ENCODE data around the gene RBM12. TPM values are rescaled to one million over a fixed set of nuclear protein-coding genes. Genes with fewer than 3 reads are reported as not detected.

The RBM12 gene
- total RNA-seq, 1 donor from 2014 or later, result 88.4 TPM

- Mint-ChIP-seq H3K27me3 (ENCODE audit: low read depth, unreplicated experiment) (no peaks in the 10 kb centered on the region), H3K4me1 (ENCODE audit: low read depth, unreplicated experiment) (no peaks in the 10 kb centered on the region), H3K27ac (ENCODE audit: unreplicated experiment) (no peak overlapping the region), H3K36me3 (ENCODE audit: low read depth, unreplicated experiment) (peaks cover 40% of the 10 kb centered on the region), H3K4me3 (ENCODE audit: unreplicated experiment) (no peak overlapping the region), H3K9me3 (ENCODE audit: unreplicated experiment) (no peaks in the 10 kb centered on the region)
- Histone ChIP-seq H3K9me3 (ENCODE audit: insufficient read depth, low read depth, low read length) (no peaks in the 10 kb centered on the region), H3K4me2 (ENCODE audit: low read length) (no peak overlapping the region), H3K27me3 (ENCODE audit: insufficient read depth, low read length) (no peaks in the 10 kb centered on the region), H3K4me1 (ENCODE audit: insufficient read depth, low read length) (no peaks in the 10 kb centered on the region), H4K20me1 (ENCODE audit: insufficient read depth, low read length) (peaks cover 2% of the 10 kb centered on the region), H3K79me2 (ENCODE audit: insufficient read depth, low read length) (peaks cover 8% of the 10 kb centered on the region), H3K4me3 (ENCODE audit: insufficient read depth, low read depth, low read length) (no peak overlapping the region), H3K27ac (ENCODE audit: low read depth, low read length) (no peak overlapping the region), H2AFZ (ENCODE audit: low read depth, low read length) (no peak overlapping the region), H3K9ac (ENCODE audit: low read length) (no peak overlapping the region), H3K36me3 (ENCODE audit: insufficient read depth, low read length) (peaks cover 13% of the 10 kb centered on the region)
- TF ChIP-seq EZH2 (IDR thresholded peaks at IDR 0.05; ENCODE audit: insufficient read depth, low read length) (no peak), CTCF (IDR thresholded peaks at IDR 0.05; ENCODE audit: insufficient read depth, low read depth, low read length) (no peak)
- no peak for DNase-seq (ENCODE audit: low read depth)
- FAIRE-seq, result no peak
Measured at GRCh38 chr20:35669221-35669620, 4.5 kb upstream of the RBM12 start.

GRCh38 chr20:35665949-35666288, 1.2 kb upstream of the RBM12 start:
- Mint-ChIP-seq H3K4me3 (ENCODE audit: unreplicated experiment) (no peak overlapping the region), H3K9me3 (ENCODE audit: unreplicated experiment) (no peaks in the 10 kb centered on the region), H3K36me3 (ENCODE audit: low read depth, unreplicated experiment) (peaks cover 22% of the 10 kb centered on the region), H3K27ac (ENCODE audit: unreplicated experiment) (no peak overlapping the region), H3K27me3 (ENCODE audit: low read depth, unreplicated experiment) (no peaks in the 10 kb centered on the region), H3K4me1 (ENCODE audit: low read depth, unreplicated experiment) (peaks cover 17% of the 10 kb centered on the region)
- H2AFZ ChIP-seq (ENCODE audit: low read depth, low read length), result no peak overlapping the region
- FAIRE-seq (no peak), DNase-seq (ENCODE audit: low read depth) (no peak)
- no peak overlapping the region for H3K4me2 ChIP-seq (ENCODE audit: low read length)
- H3K79me2 ChIP-seq (ENCODE audit: insufficient read depth, low read length), result peaks cover 41% of the 10 kb centered on the region
- peaks cover 13% of the 10 kb centered on the region for H3K36me3 ChIP-seq (ENCODE audit: insufficient read depth, low read length)
- no peak overlapping the region for H3K9ac ChIP-seq (ENCODE audit: low read length)
- no peaks in the 10 kb centered on the region for H3K27me3 ChIP-seq (ENCODE audit: insufficient read depth, low read length)
- H3K4me3 ChIP-seq (ENCODE audit: insufficient read depth, low read depth, low read length), result no peak overlapping the region
- peaks cover 16% of the 10 kb centered on the region for H3K4me1 ChIP-seq (ENCODE audit: insufficient read depth, low read length)
- no peak overlapping the region for H3K27ac ChIP-seq (ENCODE audit: low read depth, low read length)
- TF ChIP-seq CTCF (IDR thresholded peaks at IDR 0.05; ENCODE audit: insufficient read depth, low read depth, low read length), result no peak
- no peak for TF ChIP-seq EZH2 (IDR thresholded peaks at IDR 0.05; ENCODE audit: insufficient read depth, low read length)
- peaks cover 35% of the 10 kb centered on the region for H4K20me1 ChIP-seq (ENCODE audit: insufficient read depth, low read length)
- H3K9me3 ChIP-seq (ENCODE audit: insufficient read depth, low read depth, low read length), result no peaks in the 10 kb centered on the region

GRCh38 chr20:35663516-35664465, 909 bp downstream of the RBM12 start:
- Histone ChIP-seq H3K27me3 (ENCODE audit: insufficient read depth, low read length) (no peaks in the 10 kb centered on the region), H3K4me3 (ENCODE audit: insufficient read depth, low read depth, low read length) (peak overlapping the region; percentile 89), H3K4me2 (ENCODE audit: low read length) (peak overlapping the region; percentile 97), H3K9me3 (ENCODE audit: insufficient read depth, low read depth, low read length) (no peaks in the 10 kb centered on the region), H3K27ac (ENCODE audit: low read depth, low read length) (peak overlapping the region; percentile 92), H4K20me1 (ENCODE audit: insufficient read depth, low read length) (peaks cover 56% of the 10 kb centered on the region), H3K79me2 (ENCODE audit: insufficient read depth, low read length) (peaks cover 62% of the 10 kb centered on the region), H3K36me3 (ENCODE audit: insufficient read depth, low read length) (no peaks in the 10 kb centered on the region), H2AFZ (ENCODE audit: low read depth, low read length) (peak overlapping the region; percentile 83), H3K9ac (ENCODE audit: low read length) (peak overlapping the region; percentile 97), H3K4me1 (ENCODE audit: insufficient read depth, low read length) (peaks cover 22% of the 10 kb centered on the region)
- peak overlapping the region; percentile 94 for H3K4me3 Mint-ChIP-seq (ENCODE audit: unreplicated experiment)
- DNase-seq (ENCODE audit: low read depth), result peak; percentile 25
- no peak for FAIRE-seq
- peak overlapping the region; percentile 95 for H3K27ac Mint-ChIP-seq (ENCODE audit: unreplicated experiment)
- H3K4me1 Mint-ChIP-seq (ENCODE audit: low read depth, unreplicated experiment), result peaks cover 34% of the 10 kb centered on the region
- no peak for TF ChIP-seq EZH2 (IDR thresholded peaks at IDR 0.05; ENCODE audit: insufficient read depth, low read length)
- TF ChIP-seq CTCF (IDR thresholded peaks at IDR 0.05; ENCODE audit: insufficient read depth, low read depth, low read length), result no peak
- H3K27me3 Mint-ChIP-seq (ENCODE audit: low read depth, unreplicated experiment), result no peaks in the 10 kb centered on the region
- peaks cover 4% of the 10 kb centered on the region for H3K36me3 Mint-ChIP-seq (ENCODE audit: low read depth, unreplicated experiment)
- H3K9me3 Mint-ChIP-seq (ENCODE audit: unreplicated experiment), result no peaks in the 10 kb centered on the region

Measured in astrocyte (in vitro differentiated cells and primary cell).